NCI-H2107 (cell line): ENCODE measurements around the gene RALGAPB.
"Not testable (repeated sequence)": the region's sequence is repeated elsewhere in the genome, so short reads cannot be mapped to it uniquely, and the experiment has no call there.

ENCODE experiments used
- DNase-seq: peaks from one replicate; lab custom pipeline; 2025; lab: John Stamatoyannopoulos, UW

RALGAPB gene

DNA sequence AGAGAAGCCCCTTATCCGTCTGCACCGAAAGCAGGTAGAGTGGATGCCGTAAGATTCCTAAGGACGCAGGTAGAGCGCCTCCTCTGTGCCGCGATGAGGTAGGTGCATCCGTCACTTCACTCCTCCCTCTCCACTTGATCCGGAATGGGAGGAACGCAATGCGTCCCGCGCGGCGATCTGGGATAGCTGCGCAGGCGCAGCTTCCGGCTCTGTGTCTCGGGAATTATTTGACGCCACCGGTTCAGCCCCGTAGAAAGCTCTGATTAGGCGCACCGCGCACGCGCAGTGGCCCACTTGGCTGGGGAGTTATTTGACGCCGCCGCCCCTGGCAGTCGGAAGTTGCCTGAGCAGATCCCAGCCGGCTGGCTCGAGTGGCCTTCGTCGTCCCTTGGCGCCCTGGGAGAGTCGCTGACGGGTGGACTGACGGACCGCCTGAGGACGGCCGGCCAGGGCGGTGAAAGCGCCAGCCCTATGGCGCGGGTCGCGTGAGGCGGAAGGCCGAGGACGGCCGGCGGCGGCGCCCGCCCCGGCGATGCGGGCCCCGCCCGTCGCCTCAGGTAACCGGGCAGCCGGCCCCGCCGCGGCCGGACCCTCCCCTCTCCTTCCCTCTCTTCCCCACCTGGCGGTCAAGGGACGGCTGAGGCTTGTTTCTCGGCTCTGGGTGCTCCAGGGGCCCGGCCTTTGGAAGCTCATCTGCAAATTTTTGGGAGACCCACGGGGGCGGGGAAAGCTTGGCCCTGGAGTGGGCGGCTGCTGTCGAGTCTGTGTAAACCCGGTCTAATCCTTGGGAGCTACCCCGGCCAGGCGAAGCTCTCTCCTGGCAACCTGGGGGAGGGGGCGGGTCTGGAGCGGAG, at the start of gene RALGAPB:
TSS of gene RALGAPB (plus strand) at position 331 of the 854 bp plus-strand sequence. CDS start 15,590 bp downstream, outside the sequence.
- DNase-seq: peak; percentile 93

DNA sequence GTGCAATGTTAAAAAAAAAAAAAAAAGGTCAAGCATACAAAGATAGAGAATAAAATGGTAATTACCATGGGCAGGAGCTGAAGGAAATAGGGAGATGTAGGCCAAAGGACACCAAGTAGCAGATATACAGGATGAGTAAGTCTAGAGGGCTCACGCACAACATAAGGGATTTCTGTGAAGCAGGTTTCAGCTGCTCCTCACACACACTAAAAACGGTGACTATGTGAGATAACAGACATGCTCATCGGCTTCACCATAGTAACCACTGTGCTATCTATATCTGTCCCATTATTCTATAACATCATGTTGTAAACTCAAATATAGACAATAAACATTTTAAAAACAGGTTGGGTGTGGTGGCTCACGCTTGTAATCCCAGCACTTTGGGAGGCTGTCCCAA, 49.1 kb upstream of the RALGAPB start:
- DNase-seq: no peak

DNA sequence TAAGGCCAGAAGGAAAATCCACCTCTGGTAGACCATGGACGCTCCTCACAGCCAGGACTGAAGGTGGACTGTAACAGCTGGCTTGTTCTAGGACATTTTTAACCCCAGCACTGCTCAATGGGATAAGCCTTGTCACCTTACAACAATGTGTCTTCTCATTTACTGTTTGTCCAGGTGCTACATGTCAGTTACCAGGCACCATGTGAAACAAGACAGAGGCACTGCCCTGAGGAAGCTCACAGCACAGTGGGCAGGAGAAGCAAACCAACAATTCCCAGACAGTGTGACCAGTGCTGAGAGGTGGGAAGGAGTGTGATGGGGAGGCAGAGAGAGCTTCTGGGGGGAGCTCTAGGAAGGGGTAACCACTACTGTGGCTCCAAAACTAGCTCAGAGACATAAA, 48.2 kb upstream of the RALGAPB start:
- no peak for DNase-seq

DNA sequence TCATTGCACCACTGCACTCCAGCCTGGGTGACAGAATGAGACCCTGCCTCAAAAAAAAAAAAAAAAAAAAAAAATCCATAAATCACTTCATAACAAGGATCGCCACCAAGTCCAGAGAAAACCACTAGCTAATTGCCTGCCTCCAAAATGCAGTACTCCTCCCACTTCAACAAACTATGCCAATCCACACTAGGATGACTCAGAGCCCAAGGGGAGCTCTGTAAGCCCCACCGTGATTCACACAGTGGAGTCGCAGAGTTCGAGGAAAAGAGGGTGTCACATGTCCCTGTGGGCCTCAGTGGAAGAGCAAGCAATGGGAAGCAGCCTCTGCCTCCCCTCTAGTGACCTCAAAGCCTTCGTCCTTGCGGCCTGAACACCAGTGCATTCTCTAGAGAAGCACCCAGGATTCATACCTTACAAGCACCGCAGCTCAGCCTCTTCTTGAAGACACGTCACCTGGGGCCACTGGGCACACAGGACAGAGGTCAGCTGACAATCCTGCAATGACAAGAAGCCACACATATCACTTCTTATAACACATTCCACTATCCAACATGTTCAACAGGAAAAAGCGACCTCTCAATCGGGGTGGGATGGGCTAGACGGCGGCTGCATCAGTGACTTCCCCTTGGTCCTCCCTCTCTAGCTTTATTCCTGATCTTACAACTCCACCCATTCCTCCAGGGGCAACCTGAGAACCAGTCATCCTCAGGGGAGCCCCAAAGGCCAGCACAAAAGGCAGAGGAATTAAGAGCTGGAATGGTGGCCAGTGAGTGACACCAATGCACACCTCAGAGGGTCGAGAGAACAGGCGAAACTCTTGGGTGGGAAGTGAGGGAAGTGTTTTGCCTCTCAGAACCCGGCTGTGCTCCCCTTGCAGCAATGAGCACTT, 46.4 kb upstream of the RALGAPB start:
- no peak for DNase-seq

DNA sequence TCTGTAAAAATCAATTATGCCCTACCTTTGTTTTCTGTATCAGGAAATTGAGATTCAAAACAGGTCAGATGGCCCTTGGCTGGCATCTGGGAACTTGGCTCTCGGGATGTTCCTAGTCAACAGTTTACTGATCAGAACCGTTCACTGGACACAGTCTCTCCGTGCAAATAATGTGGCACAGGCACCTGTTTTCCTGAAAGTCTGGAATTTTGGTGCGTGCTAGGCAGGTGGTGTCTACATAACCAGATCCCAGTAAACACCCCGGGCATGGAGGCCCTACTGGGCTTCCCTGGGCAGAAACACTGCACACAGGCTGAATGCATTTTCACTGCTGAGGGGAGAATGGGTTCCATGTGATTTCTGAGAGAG, 45.0 kb upstream of the RALGAPB start:
- DNase-seq: no peak

DNA sequence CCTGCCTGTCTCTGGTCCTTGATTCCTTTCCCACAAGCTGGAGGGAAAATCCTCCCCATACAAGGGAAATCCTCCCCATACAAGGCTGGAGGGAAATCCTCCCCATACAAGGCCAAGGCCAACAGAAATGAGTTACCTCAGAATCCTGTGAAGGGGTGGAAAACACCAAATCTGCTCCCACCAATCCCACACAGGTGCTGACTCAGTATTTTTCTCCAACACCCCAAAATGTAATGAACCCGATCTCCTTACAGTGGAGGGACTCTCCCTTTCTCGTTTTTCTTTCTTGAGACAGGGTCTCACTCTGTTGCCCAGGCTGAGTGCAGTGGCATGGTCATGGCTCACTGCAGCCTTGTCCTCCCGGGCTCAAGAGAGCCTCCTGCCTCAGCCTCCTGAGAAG, 43.8 kb upstream of the RALGAPB start:
- no peak for DNase-seq

DNA sequence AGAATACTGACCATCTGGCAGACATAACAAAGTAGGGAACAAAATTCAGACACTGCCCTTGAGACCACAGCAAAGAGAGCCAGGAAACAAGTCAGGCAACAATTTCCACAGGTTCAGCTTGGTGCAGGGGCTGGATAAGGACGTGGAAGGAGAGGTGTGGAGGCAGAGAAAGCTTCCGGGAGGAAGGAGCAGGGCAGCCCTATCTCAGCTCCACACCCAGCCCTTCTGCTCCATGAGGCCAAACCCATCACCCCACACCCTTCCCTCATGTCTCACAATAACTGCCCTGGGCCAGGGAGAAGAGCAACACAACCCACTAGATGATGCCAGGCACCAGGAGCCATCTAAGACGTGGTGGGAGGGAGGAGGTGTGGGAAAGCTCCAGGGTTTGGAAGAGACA, 43.3 kb upstream of the RALGAPB start:
- DNase-seq: no peak

DNA sequence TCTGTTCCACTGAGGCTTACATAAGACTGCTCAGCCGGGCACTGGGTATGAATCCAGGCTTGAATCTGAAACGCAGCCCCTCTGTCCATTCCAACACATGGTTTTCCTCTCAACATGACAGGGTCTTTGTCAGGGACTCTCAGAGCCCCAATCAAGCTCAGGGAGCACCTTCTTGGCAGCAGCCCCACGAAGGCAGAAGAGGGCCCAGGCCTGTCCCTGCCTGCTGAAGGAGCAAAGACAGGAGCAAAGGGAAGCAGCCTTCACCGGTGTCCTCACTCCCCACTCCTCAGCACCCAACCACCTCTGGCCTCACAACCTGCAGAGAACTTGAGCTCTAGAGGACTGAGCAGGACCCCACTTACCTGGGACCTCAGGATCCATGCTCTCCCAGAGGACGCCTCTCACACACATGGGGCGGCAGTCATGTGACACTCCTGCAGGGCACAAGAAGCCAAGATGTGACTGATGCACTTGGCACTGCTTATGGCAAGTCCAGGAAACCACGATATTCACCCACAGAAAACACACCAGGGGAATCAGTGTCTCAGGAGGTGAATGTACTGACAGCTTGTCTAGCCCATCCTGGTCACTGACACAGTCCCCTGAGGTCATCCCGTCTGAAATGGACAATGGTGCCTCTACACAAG, 41.8 kb upstream of the RALGAPB start:
- no peak for DNase-seq

DNA sequence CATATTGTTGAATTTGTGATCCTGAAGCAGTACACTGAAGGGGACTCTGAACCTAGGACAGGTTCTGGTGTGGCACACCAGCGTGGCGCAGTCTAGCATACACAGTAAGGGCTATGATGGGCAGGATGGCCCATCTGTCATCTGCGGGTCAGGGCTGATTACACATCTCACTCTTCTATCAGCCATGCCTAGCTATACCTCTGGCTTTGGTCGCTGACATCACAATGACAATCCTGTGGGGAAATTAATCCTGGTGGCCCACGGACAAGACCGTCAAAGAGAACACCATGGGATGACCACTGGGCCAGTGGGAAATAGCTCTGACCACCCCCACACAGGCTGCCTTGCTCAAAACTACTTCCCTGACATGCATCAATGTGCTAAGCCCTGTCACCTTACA, 40.4 kb upstream of the RALGAPB start:
- no peak for DNase-seq

DNA sequence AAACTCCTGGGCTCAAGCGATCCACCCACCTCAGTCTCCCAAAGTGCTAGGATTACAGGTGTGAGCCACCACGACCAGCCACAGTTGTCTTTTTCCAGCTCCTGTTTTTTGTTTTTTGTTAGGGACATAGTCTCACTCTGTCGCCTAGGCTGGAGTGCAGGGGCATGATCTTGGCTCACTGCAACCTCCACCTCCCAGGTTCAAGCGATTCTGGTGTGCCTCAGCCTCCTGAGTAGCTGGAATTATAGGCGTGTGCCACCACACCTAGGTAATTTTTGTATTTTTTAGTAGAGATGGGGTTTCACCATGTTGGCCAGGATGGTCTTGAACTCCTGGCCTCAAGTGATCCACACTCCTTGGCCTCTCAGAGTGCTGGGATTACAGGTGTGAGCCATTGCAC, 39.8 kb upstream of the RALGAPB start:
- DNase-seq: not testable (repeated sequence)

DNA sequence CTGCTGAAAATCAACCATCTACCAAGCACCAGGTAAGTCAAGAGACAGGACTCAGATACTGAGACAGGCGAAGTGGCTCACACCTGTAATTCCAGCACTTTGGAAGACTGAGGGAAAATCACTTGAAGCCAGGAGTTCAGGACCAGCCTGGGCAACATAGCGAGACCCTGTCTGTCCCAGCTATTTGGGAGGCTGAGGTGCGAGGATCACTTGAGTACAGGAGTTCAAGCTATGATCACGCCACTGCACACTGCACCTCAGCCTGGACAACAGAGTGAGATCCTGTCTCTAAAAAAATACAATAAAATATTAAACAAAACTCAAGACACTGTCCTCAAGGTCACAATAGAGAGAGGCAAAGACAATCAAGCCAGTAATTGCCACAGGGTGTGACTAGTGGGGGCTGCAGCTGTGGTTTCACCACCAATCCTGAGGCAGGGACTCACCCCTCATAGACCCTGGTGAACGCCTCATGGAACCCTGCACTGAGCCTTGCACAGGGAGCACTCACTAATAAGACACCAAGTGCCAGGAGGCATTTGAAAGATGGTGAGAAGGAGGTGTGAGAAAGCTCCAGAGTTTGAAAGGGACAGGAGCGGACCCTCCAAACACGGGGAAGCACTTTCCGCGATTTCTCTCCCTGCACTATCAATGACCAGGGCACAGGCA, 39.2 kb upstream of the RALGAPB start:
- no peak for DNase-seq

DNA sequence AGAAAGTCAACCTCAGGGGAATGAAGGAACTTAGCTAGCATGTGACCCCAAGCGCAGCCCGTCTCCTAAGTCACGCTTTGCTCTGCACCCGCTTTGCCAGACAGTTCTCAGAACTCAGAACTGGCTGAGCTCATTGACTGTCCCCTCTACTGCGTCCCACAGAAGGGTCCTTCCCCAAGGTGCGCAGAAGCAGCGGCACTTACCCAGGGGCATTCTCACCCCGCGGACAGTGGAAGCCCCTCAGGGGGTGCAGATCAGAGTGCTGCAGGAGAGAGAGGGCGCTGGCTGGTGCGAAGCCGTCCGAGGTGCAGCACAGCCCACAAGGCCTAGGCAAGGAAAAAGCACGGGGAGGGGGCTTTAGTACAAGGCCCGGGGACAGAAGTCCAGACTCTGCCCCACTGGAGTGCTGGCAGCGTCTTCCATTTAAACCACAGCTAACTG, 38.3 kb upstream of the RALGAPB start:
- DNase-seq: no peak

DNA sequence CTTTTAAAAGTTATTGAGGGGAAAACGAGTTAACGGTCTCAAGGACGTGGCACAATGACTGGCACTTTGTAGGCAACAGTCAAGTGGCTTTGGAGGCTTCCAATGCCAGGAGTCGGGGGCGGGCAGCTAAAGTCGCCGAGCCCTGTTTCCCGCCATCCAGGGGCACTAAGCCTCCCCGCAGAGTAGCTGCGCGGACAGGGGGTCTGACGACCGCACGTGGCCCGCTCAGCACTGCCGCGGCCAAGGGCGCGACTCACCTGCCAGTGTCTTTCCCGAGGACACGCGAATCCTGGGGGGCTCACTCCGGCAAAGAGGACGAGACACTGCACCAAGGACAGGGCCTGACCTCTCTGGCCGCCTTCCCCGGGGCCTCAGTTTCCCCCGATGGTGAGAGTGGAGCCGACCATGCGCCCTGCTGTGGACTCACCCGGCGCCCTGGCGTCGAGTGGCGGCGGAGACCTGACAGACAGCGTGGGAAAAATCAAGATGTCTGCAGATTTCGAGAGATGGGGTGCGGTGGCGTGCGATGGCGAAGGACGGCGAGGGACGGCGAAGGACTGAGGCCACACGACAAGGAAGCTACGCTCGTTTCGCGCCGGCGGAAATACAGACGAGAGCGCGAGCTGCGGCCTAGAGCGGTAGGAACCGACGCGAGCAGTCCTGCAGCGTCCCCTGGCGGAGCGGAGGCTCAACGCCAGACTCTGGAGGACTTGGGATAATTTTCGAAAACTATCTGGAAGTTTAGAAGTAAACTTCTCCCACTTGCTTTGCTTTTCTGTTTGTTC, 37.7 kb upstream of the RALGAPB start, which contains the start of gene SNHG17:
TSS of gene SNHG17 (minus strand) at position 559 of the 785 bp plus-strand sequence.
- DNase-seq: peak; percentile 55

DNA sequence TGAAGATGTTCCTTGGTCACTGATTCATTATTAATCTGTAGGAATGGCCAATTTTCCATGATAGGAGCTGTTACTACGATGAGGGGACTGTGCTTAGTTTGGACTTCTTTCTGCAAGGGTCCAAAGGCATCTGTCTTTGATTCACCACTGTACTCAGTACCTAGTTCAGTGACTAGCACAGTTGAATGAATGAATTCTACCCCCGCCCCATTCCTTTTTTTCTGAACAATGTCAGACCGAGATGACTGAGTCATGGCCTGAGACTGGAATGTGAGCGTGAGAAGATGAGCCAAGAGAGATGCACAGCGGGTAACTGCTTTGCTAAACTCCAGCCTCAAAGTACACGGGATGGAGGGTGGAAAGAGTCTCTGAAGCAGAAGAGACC, 37.1 kb upstream of the RALGAPB start:
- DNase-seq: no peak

DNA sequence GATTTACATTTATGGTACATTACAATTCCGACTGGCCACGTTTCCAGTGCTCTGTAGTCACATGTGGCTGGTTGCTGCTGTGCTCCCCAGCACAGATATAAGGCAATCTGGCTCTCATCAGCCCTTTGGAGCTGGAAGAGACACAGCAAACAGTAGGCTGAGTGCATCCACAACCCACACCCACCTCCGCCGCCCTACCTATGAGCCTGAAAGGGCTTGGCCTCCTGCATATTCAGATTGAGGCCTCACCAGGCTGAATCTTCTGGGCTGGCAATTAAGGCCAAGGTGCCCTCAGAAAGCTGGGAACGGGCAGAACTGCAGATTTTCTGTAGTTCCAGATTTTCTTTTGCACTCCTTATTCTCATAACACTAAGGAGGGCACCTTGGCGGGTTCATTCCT, 34.8 kb upstream of the RALGAPB start:
- DNase-seq: no peak

DNA sequence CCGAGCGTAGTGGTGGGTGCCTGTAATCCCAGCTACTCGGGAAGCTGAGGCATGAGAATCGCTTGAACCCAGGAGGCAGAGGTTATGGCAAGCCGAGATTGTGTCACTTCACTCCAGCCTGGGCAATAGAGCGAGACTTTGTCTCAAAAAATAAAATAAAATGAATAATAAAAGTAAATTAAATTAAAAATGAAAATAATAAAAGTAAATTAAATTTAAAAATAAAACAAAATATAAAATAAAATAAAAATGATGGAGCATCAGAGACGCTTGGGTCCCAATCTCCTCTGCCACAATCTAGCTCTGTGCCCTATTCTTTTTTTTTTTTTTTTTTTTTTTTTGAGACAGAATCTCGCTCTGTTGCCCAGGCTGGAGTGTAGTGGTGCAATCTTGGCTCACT, 31.5 kb upstream of the RALGAPB start:
- not testable (repeated sequence) for DNase-seq

DNA sequence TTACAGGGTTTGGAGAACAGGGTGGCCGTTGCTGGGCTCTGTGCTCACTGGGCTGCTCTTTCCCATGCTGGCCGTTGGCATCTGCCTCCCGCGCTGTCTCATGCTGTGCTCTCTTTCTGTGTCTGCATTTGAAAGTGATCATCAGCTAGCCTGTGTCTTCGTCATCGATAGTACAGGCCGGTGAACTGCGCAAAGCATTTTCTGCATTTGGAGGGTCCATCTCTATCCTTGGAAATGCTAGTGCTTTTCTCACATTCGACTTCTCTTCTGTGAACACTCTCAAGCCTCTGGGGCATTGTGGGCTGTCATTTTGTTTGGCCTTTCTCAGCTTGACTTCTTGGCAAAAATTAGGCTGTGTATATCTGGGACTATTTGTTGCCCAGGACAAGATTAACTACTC, 30.7 kb upstream of the RALGAPB start:
- no peak for DNase-seq

DNA sequence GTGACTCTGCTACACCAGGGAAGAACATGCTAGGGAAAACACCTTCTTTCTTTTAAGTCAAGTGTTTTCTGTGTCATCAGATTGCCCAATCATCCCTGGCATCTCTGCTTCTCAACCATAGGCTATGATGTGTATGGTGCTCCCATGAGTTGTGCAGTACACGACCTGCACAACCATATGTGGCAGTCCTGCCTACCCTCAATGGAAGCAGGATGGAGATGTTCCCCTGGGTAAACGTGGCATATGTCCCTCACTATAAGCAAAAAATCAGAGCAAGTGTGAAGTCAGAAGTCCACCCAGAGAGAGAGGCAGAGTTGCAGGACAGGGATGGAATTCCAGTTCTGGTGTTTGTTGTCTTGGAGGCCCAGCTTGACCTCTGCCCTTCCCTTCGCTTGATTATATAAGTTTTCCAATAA, 27.3 kb upstream of the RALGAPB start:
- DNase-seq: no peak

DNA sequence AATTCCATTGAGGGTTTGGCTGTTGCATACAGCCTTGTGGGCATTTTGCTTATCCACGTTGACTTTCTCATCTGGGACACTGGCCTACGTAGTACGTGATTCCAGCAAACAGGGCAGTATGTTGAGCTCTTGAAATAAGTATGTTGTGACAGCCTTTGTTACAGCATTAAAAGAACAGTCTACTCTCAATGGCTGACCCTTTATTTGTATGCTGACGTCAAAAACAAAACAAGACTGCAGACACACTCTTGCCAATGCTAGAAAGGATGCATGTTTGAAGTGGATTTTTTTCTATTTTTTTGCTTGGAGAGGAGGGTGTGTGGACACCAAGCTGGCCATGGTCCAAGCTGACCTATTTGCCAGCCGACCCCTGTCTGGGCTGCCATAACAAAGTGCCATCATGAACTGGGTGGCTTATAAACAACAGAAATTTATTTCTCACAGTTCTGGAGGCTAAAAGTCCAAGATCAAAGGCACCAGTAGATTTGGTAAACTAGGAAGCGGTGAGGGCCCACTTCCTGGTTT, 26.7 kb upstream of the RALGAPB start:
- no peak for DNase-seq

DNA sequence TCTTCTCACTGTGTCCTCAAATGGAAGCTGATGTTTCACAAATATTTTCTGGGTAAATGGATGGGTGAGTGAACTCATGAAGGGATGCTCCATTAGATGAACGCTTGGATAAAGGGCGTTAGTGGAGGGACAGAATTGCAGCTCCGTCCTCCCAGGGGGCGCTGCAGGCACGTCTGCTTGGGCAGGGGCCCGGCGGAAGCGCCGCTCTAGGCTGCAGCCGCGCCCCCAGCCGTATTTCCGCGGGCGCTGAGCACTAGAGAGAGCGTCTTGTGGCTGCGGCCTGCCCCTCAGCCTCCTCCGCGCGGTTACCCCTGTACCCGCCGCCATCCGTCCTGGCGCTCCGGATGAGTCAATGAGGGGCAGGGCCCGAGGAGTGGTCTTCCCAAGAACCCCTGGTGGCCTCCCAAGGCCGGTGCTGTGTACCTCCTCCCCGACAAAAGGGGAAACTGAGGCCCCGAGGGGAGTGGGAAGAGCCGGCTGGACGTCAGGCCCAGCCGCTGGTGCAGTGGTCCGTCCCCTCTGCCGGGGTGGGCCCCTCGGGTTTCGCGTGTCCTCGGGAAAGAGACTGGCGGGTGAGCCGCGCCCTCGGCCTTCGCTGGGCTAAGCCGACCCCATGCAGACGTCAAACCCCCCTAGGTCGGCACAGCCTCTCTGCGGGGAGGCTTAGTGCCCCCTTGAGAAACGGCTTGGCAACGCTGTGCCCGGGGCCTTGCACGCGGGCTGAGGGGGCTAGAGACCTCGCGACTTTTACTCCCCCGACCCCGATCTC, 26.0 kb upstream of the RALGAPB start:
- peak; percentile 76 for DNase-seq
